ENCODE measurements around the gene SH3PXD2A.
"Not testable (repeated sequence)": the region's sequence is repeated elsewhere in the genome, so short reads cannot be mapped to it uniquely, and the experiment has no call there.

The SH3PXD2A gene

DNA sequence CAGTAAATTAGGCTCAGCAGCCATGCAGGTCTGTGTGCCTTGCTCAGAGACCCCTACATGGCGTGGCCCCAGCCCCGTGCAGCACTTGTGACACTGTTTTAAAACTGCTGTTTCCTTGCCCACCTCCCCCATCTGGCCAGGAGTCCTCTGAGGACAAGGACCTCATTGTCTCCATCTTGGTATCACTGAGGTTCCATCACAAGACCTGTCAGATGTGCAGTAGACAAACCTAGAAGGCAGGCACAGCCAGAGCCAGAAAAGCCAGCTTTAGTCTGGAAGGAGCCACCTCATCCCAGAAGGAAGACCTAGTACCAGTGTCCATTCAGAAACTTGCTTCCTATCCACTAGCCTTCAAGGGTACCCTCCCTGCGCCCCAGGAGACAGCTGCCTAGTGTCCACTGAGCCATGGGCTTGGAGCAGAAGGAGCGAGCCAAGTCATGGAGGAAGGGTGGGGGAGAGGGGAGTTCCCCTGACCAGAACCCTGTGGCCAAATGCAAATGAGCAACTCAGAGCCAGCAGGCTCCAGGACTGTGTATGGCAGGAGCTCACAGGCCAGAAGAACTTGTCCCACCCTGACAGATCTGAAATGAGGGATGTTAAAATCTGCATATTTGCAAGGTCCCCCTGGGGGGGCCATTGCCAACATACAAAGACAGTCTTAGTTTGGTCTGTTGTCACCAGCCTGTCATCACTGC is 176.1 kb downstream of the SH3PXD2A start:
- no peak for DNase-seq

DNA sequence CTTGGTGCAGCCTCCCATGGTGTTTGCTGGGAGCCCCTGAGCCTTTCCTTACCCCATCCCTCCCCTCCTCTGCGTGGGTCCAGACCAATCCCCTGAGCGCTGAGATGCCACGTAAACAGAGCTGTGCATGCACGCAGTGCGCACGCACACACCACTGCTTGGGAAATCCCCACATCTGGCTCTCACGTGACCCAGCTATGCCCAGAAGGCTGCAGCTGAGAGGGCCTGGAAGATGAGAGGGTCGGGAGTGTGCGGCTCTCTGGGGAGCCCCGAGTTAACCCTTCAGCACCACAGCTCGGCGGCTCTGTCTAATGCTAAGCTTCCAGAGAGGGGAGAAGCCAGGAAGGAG is 177.2 kb downstream of the SH3PXD2A start:
- DNase-seq: peak; percentile 92

DNA sequence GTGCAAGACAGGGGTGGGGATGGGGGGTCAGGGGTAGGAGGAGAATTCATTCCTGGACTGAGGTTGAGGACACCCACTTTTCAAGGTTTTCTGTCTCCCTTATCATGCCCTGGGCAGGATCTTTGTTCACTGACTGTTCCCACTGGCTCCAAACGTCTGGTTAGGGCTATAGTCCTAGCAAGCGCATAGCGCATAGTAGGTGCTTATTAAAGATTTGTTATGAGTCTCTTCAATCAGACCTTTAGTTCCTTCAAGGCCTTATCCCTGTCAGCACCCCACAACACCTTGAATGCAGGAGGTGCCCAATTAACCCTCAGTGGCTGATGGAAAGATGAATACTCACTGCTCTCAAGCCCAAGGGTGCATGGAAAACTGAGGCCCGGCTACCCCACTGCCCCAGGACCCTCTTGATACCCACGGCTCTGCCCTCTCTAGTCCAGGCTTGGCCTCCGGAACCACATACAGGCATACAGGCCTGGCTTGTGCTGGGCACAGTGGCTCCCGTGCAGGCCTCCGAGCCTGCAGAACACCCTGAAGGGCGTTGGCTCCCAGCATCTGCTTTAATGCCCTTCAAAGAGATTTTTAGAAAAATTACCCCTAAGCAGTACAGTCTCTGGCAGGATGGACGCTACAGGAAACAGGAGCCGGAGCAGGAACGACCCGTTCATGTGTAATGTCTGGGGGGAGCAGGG is 177.7 kb downstream of the SH3PXD2A start:
- no peak for DNase-seq

DNA sequence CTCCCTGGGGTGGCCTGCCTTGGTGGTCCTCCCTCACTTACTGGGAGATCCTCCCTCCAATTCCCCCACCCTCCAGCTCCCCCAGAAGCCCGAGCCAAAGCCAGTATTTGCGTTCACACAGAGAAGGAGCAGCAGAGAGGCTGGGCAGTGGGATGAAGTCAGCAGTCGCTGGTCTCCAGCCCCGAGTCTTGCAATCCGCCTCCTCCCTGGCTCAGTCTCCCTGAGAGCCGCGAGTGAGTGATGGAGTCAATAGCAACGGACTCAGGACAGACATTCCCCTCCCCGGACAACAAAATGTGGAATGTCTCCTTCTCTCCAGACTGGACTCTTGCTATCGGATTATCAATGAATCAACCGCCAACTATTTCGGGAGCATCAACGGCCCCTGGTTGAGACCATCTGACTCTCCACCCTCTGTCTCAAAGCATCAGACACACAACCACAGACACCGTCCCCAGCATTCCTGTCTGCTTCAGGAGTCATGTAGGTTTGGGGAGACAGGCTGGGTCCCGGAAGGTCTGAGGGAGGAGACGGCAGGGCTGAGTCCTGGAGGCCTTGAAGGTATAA is 178.4 kb downstream of the SH3PXD2A start:
- no peak for DNase-seq

DNA sequence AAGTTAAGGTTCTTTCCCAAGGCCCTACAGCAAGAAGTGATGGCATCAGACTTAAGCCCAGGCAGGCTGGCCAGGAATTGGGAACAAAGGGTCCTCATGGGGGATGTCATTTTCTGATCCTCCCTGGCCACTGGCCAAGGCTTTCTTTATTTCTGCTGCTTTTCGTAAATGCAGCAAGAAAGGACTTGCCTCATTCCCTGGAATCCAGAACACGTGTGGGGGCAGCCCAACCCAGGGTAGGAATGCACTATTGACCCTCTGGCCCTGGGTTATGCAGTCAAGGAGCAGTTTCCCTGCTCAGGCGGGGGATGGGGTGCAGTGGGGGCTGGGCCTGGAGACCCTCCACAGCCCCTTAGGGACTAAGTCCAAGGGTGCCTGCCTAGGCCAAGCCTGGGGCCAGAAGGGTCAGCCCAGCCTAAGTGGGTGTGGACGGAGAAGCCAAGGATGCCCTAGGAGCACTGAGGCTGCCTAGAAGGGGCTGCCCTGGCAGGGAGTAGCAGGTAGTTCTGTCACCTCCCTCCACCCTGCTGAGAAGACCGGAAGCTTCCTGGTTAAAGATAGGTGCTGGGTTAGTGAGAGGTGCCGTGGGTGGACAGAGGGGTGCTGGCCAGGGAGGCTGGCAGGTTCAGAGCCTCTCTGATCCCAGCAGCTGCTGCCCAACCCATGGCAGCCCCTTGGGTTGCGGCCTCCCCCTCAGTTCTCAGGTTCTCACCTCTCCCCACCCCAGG is 179.2 kb downstream of the SH3PXD2A start:
- DNase-seq: no peak

DNA sequence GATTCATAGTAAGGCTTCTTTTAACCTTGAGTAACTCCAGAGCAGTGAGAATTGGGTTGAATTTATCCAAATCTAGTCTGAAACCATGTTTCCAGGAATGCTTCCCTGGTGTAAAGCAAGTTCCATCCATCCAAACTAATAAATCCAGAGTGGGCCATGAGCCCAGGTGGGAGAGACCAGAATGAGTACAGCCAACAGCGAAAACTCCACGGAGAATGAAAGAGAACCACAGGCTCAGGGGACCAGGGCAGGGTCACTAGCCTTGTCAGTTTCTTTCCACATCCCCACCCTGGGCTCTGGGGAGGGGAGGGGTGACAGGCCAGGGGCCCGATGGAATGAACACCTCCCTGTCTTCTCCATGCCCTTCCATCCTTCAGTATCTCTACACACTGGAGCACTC is 181.8 kb downstream of the SH3PXD2A start:
- DNase-seq: no peak

DNA sequence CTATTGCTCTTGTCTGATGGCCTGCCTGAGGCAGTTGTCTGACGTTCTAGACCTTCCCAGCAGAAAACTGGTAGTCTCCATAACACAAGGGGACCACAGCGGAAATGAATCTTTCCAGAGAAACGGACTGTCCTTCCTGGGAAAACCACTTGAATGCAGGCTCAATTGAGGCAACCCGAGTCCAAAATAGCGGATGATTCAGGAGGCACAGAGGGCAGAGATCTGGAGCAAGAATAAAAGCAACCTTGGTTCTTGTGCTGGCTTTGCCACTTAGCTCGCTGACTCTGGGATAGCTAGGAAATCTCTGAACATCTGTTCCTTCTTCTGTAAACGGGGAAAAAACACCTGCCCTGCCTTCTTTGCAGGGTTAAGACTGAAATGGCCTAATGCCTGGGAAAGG is 183.0 kb downstream of the SH3PXD2A start:
- DNase-seq: no peak

DNA sequence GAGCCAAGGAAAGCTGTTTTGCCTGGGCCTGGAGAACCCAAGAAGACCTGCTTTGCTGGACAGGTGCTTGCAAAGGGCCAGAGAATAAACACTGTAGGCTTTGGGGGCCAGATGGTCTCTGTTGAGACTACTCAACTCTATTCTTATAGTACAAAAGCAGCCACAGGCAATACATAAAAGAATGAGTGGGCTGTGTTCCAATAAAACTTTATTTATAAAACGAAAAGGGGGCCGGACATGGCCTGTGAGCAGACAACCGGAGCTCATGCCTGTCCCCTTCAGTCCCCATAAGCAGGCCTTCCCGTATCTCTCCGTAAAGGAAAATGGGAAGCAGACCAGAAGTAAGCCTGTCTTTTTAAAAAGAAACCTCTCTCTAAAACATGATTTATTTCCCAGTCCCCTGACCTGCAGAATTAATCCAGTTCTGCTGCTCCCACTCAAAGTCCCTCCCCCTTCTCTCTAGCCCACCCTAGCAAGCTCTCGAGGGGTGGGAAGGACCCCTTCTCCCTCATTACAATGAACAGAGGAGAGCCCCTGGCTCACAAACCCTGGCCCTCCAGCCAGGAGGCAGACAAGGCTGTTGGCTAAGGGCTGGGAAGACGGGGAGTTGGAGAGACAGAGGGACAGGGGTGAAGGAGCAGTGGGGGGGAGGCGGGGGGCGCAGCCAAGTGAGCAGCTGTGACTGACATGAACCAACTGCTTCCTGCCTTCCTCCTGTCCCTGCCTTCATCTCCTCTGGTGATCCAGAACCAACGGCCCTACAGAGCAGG is 184.1 kb downstream of the SH3PXD2A start:
- DNase-seq: no peak

DNA sequence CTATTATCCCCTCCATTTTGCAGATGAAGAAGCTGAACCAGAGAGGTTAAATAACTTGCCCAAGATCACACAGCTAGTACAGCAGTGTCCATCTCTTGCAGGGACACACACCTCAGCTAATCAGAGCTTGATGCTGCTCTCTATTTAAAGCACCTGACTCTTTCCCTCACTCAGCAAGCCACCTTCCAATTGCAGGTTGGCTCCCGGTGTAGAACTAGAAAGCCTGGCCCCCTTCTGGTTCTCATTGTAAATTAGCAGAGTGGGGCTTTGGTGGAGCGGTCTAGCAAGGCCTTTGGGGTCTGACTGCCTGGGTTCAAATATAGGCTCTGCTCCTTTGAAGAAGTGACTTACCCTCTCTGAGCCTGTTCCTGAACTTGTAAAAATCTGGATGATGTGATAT is 185.4 kb downstream of the SH3PXD2A start:
- DNase-seq: no peak

DNA sequence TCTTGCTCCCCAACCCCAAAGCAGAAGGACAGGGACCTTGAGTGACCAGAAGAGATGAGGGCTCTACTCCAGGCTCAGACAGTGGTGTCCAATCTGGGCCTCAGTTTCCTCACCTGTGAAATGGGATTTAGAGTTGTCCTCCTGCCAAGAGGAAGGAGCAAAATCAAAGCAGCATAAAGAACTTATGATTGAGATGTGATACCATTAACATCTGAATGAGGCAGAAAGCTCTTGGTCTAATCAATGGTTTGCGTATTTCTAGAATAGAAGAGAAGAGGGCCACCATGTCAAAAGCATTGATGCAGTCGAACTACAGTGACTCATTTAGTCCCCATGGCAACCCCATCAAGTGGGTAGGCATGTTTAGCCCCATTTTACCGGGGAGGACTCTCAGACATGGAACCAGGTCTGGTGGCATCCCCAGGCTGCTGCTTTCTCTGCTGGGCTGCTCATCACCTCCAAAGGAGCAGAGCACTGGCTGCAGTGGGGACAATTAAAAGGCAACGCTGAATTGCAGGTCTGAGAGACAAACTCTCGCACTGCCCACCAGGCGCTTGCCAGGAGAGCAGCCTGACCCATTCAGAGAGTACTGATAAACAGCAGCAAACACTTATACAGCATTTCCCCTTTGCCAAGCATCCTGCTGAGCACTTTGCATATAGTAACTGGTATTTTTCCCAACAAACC is 186.0 kb downstream of the SH3PXD2A start:
- DNase-seq: no peak

DNA sequence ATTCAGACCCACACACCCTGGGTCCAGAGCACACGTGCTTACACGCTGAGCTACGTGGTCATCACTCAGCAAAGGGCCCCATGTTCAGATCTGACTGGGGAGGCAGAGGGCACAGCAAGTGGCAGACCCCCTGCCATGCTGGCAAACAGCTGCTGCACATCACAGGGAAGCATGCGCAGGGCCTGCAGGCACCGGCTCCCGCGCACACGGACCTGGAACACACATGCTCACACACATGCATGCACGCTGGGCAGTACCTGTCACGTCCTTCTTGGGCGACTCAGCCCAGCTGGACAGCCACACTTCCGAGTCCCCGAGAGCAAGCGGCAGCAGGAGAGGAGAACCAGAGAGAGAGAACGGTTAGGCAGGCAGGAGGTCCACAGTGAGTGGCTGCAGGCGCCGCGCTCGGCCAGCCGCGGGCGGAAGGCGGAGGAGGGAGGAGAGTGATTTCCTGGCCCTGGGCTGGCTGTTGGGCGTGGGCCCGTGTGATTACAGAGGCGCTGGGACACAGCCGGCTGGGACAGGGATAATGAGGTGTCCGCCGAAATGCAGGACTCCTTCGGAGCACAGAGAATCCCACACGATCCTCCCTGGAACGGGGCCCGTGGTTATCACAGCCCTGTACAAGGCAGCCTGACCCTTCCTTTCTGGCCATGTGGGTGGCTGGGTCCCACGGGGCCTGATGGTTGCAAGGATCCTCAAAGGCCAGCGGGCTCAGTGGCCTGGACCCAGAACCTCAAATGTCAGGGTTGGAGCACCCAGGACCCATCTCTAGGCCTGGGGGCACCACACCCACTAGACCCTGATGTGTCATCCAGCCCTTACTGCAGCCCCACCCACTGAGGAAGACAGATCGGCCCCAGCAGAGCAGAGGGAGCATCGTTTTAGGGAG is 186.8 kb downstream of the SH3PXD2A start:
- no peak for DNase-seq

DNA sequence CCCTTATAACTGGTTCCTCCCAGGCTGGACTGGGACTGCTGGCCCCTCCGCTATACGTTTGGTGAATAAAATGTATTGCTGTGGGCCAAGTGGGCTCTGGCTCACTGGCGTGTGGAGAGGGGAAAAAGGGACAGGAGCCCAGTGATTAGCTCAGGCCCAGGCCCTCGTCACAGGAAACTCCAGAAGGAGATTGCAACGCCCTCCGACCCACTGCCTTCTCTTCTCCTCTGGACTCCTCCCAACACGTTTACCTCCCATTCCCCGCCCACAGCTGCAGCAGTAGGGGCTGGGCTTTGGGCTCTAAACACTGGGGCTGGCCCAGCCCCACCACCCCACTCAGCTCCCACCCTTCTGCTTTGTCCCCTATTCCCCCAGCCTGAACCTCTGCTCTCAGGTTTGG is 188.0 kb downstream of the SH3PXD2A start:
- DNase-seq: no peak

DNA sequence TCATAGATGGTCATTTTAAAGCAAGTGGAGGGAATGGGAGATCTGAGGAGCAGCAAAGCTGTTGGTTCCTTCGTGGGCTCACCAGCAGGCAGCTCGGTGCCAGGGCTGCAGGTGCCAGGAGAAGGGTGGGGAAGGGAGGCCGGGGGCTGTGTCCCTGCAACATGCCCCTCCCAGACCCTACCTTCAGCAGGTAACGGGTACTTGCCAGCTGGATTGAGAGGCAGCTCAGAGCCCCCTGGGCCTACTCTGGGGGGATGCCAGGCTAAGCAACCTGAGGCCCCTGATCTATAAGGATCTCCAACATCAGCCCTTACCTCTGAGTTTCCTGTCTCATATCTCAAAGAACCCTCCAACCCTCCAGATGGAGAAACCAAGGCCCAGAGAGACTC is 188.6 kb downstream of the SH3PXD2A start:
- no peak for DNase-seq

DNA sequence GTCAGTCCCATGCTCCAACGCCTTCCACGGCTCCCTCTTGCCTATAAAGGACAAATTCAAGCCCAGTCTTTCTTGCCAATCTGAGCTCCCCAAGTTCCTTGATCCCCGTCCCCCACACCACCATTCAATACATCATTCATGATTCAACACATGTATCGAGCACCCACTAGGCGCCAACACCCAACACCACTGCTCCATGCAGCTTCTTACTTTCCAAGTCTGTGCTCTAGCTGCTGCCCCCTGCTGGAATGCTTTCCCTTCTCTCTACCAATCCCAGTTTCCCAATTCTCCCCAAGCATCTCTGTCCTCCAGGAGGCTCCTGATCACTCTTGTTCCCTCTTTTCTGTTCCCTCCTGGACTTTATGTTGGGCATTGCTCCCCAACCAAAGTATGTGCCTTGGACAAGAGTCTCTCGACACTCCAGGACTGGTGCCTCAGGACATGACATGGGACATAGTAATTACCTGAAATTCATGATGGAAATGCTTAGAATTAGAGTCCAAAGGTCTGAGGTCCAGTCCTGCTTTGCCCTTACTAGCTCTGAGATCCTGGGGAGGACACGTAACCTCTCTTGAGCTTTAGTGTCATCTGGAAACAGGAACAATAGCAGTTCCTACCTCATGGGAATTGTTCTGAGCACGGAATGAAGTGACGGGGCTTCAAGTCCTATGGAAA is 189.2 kb downstream of the SH3PXD2A start:
- no peak for DNase-seq

DNA sequence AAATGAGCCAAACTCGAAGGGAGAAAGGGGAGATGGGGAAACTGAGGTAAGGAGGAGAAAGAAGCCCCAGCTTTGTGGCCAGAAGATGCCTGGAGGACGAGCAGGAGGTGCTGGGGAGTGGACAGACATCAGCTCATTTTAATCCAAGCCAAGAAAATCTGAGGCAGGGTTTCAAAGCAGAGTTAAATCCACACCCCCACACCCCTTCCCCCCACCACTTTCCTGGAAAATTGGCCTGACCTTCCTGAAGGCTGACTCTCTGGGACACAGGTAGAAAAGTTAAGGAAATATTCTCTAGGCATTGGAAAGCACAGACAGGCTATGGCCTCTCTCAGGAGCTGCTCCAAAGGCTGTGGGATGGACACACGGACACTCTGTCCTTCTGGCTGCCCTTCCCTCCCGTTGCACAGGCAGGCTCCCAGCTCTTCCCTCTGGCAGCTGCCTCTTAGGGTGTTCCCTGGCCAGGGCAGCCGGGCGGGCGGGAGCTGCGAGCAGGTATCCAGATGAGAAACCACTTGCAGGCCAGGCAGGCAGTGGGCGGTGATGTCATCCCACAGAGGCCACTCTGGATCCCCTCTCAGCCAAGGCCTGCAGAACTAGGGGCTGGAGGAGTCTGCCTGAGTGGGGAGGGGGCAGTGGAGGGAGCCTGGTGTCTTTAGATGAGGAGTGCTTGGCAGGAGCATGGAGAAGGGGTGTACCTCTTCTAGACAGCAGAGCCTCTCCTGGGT is 190.1 kb downstream of the SH3PXD2A start:
- no peak for DNase-seq

DNA sequence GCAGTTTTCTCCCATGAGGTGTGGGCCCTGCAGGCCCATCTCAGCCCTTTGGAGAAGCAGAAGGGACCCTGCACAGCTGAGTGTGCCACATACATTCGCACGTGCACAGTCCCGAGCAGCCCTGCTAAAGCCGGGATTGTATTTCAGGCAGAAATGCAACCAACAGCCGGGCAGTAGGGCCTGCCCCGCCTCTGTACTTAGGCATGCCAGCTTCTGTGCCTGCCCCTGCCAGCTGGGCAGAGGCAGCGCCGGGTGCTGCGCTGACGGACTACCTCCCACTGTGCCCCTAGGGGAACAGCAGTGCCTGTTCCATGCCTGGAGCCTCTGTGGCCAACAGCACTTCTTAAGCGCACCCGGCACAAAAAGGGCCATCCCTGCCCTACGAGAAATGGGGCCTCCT is 191.6 kb downstream of the SH3PXD2A start:
- no peak for DNase-seq

DNA sequence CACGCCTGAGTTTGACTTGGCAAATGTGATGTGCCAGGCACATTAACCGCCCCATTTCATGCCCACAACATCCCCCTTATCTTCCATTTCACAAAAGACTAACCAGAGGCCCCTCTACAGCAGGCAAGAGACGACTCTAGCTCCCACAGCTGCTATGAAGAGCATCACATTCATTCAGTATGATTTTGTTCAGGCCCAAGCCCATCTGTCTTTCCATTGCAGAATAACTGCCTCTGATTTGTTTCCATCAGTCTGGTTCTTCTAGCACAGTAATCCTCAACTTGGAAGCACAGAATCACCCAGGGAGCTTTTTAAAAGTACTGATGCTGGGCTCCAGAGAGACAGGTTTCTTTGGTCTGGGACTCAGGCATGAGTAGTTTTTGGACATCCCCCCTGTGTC is 192.1 kb downstream of the SH3PXD2A start:
- no peak for DNase-seq

DNA sequence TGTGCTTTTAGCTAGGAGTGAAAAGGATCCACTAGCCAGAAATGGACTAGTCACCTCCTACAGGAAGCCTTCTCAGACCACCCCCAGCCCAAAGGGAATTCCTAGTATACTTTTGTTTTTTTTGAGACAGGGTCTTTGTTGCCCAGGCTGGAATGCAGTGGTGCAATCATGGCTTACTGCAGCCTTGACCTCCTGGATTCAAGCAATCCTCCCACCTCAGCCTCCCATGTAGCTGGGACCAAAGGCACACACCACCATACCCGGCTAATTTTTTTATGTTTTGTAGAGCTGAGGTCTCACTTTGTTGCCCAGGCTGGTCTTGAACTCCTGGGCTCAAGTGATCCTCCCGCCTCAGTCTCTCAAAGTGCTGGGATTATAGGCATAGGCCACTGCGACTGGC is 192.7 kb downstream of the SH3PXD2A start:
- not testable (repeated sequence) for DNase-seq

DNA sequence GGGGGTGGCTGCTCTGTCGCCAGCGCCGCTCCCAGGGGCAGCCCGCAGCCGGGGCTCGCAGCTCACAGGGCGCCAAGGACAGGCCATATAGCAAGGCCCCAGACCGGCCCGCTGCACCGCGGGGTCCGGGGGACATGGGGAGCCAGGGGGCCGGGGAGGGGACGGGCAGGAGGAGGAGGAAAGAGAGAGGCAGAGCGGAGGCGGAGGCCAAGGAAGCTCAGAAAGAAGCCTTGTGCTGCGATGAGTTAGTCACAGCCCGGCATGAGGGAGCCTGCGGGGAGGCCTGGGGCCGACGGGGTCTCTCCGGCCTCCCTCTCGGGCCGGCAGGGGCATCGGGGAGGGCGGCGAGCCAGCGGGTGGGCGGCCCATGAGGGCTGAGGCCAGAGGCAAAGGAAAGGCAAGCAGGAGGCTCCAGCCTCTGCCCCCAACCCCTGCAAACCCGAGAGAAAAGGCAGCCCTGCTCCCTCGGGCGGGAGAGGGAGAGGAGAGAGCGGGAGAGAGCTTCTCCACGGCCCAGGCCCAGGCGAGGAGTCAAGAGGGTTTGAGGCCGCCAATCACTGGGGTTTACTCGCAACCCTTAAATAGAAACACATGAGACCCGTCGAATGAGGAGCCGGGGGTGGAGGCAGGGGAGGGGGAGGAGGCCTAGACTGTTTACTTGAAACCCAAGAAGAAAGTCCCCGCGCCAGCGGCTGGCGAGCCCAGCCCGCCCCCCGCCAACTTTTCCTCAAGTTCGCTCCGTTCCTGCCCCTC is 194.0 kb downstream of the SH3PXD2A start:
- peak; percentile 61 for DNase-seq

All from CD4-positive, alpha-beta T cell treated with Interleukin-4 for 4 hours (primary cell).